Neural cell (in vitro differentiated cells): ENCODE results near the gene ULBP1. TPM values are rescaled to one million over a fixed set of nuclear protein-coding genes. Genes with fewer than 3 reads are reported as not detected.

ENCODE experiments used
- H2AFZ ChIP-seq: fragments of 200-600, 300-800 bp; sonication (generic), shearing (Covaris generic); 2 replicates; pipeline ENCODE4 v1.6.0; 2014; ENCODE audit warnings: low read depth, mild to moderate bottlenecking, antibody characterized with exemption, low read length, moderate library complexity
- H3F3A ChIP-seq: fragments of 200-600 bp; shearing (Covaris generic); 2 replicates; pipeline ENCODE4 v1.6.1; 2016; ENCODE audit warnings: mild to moderate bottlenecking, moderate library complexity, mixed read lengths, antibody characterized with exemption, low read length; ENCODE audit not compliant: insufficient read depth, poor library complexity, severe bottlenecking
- H3K27ac ChIP-seq: fragments of 200-600, 300-800 bp; sonication (generic), shearing (Covaris generic); 2 replicates; pipeline ENCODE4 v1.5.1; 2014; ENCODE audit warnings: mild to moderate bottlenecking, low read length, moderate library complexity
- H3K27me3 ChIP-seq: fragments of 300-800, 200-600 bp; sonication (generic), shearing (Covaris generic); 2 replicates; pipeline ENCODE4 v1.6.0; 2014; ENCODE audit warnings: mild to moderate bottlenecking, low read depth, low read length, moderate library complexity; ENCODE audit not compliant: insufficient read depth
- H3K36me3 ChIP-seq: fragments of 300-800, 200-600 bp; sonication (generic), shearing (Covaris generic); 2 replicates; pipeline ENCODE4 v1.5.1; 2014; ENCODE audit warnings: mild to moderate bottlenecking, antibody characterized with exemption, low read length, moderate library complexity; ENCODE audit not compliant: insufficient read depth
- H3K4me2 ChIP-seq: fragments of 300-800, 200-600 bp; sonication (generic), shearing (Covaris generic); 2 replicates; pipeline ENCODE4 v1.6.0; 2014; ENCODE audit warnings: mild to moderate bottlenecking, low read length
- H3K4me3 ChIP-seq: fragments of 300-800, 200-600 bp; sonication (generic), shearing (Covaris generic); 2 replicates; pipeline ENCODE4 v1.5.1; 2014; ENCODE audit warnings: mild to moderate bottlenecking, low read length, moderate library complexity
- H3K79me2 ChIP-seq: fragments of 200-600 bp; shearing (Covaris generic); replicated peaks from 2 replicates; pipeline ENCODE4 v1.6.0; 2014; ENCODE audit warnings: mild to moderate bottlenecking, low read length, moderate library complexity; ENCODE audit not compliant: insufficient read depth
- H3K9ac ChIP-seq: fragments of 300-800, 200-600 bp; sonication (generic), shearing (Covaris generic); 2 replicates; pipeline ENCODE4 v1.6.1; 2016; ENCODE audit warnings: mild to moderate bottlenecking, low read length, mixed read lengths
- H3K9me2 ChIP-seq: fragments of 200-600 bp; shearing (Covaris generic); 2 replicates; pipeline ENCODE4 v1.6.1; 2016; ENCODE audit warnings: mild to moderate bottlenecking, low read length, mixed read lengths; ENCODE audit not compliant: insufficient read depth
- H3K9me3 ChIP-seq: fragments of 200-600, 300-800 bp; sonication (generic), shearing (Covaris generic); 2 replicates; pipeline ENCODE4 v1.6.1; 2016; ENCODE audit warnings: mild to moderate bottlenecking, mixed run types, low read length, moderate library complexity, mixed read lengths
- H4K20me1 ChIP-seq: fragments of 200-600 bp; shearing (Covaris generic); 2 replicates; pipeline ENCODE4 v1.6.1; 2016; ENCODE audit warnings: mild to moderate bottlenecking, mixed run types; ENCODE audit not compliant: insufficient read depth
- EP300 ChIP-seq: fragments of 450-650 bp; conservative IDR thresholded peaks from 2 replicates; pipeline ENCODE4 v1.6.1; 2014; ENCODE audit warnings: antibody characterized with exemption, mild to moderate bottlenecking, moderate library complexity; ENCODE audit not compliant: poor library complexity, severe bottlenecking
- EZH2 ChIP-seq: fragments of 200-600, 300-800 bp; shearing (Covaris generic), sonication (generic); IDR thresholded peaks from 2 replicates; pipeline ENCODE4 v1.6.1; 2014; ENCODE audit warnings: antibody characterized with exemption, low read length, borderline replicate concordance, mild to moderate bottlenecking; ENCODE audit not compliant: insufficient read depth, poor library complexity, severe bottlenecking
- MXI1 ChIP-seq: fragments of 450-650 bp; conservative IDR thresholded peaks from 2 replicates; pipeline ENCODE4 v1.6.1; 2014; ENCODE audit warnings: antibody characterized with exemption, mild to moderate bottlenecking; ENCODE audit not compliant: poor library complexity, severe bottlenecking
- POLR2AphosphoS5 ChIP-seq: IDR thresholded peaks from 2 replicates; pipeline ENCODE4 v1.6.1; 2012
- RAD21 ChIP-seq: fragments of 450-650 bp; conservative IDR thresholded peaks from 2 replicates; pipeline ENCODE4 v1.6.1; 2014; ENCODE audit warnings: antibody characterized with exemption, mild to moderate bottlenecking, moderate library complexity
- SMC3 ChIP-seq: fragments of 450-650 bp; conservative IDR thresholded peaks from 2 replicates; pipeline ENCODE4 v1.6.1; 2014; ENCODE audit warnings: antibody characterized with exemption, mild to moderate bottlenecking, moderate library complexity; ENCODE audit not compliant: poor library complexity
- TAF1 ChIP-seq: IDR thresholded peaks from 2 replicates; pipeline ENCODE4 v1.6.1; 2012; ENCODE audit warnings: low read depth
- polyA plus RNA-seq: library from polyadenylated mRNA; depleted of rRNA; stranded (reverse); fragments of >200 nt; gene quantifications from 2 replicates; pipeline ENCODE4 v1.2.3, GENCODE V29; 2014
- TF ChIP-seq, protein P1 (sequence below): fragments of 450-650 bp; IDR thresholded peaks from 2 replicates; pipeline ENCODE4 v1.5.1; 2014; ENCODE audit warnings: antibody characterized with exemption, mild to moderate bottlenecking, moderate library complexity; ENCODE audit not compliant: poor library complexity, severe bottlenecking
- TF ChIP-seq, protein P2 (sequence below): IDR thresholded peaks from 2 replicates; pipeline ENCODE4 v1.6.1; 2012; ENCODE audit warnings: borderline replicate concordance

ULBP1 gene
- polyA plus RNA-seq, 1 donor from 2014 or later, result 0.22 TPM

DNA sequence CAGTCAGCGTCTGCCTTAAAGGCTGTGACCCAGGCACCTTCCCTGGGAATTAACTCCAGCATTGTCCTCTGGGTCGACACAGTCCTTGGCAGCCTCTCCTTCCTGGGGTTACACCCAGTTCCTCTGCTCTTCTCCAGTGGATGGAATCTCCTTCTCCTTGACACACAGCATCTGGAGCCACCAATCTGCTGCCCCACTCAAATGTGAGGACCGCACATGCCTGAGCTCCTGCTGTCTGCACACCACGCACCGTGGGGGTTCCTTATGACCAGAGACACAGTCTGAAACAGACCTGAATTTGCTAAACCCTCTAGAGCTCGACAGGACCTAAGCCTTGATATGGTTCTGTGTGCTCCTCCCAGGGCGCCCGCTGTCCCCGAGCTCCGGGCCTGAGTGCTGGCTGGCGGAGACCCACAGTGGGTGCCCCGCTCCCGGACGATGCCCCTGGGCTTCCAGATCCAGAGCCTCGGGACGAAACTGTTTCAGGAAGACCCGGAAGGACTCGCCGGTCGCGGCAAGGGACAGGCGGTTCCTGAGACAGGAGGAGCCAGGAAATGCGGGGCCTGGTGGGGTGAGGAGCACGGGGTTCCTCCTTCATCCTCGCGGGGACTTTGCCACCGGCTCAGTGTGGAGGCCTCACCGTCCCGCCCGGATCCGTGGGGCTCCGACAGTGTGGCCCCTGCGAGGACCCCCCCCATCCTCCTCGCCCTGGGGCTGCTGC is 38.3 kb upstream of the ULBP1 start:
- H3K4me2 ChIP-seq, result no peak overlapping the region
- no peak overlapping the region for H3K27ac ChIP-seq
- no peaks in the 10 kb centered on the region for H3K36me3 ChIP-seq
- H2AFZ ChIP-seq, result no peak overlapping the region
- H3K9me2 ChIP-seq, result no peaks in the 10 kb centered on the region
- peaks cover 85% of the 10 kb centered on the region for H3K27me3 ChIP-seq
- H3K9me3 ChIP-seq, result peaks cover 4% of the 10 kb centered on the region
- no peaks in the 10 kb centered on the region for H3F3A ChIP-seq
- H4K20me1 ChIP-seq, result no peaks in the 10 kb centered on the region
- H3K4me3 ChIP-seq, result peak overlapping the region; percentile 30
- H3K79me2 ChIP-seq, result no peaks in the 10 kb centered on the region
- no peak overlapping the region for H3K9ac ChIP-seq
- TF ChIP-seq SMC3 (no peak), RAD21 (no peak), MXI1 (no peak), TAF1 (no peak), EZH2 (no peak), POLR2AphosphoS5 (no peak), EP300 (no peak)
- TF ChIP-seq, protein P1, sequence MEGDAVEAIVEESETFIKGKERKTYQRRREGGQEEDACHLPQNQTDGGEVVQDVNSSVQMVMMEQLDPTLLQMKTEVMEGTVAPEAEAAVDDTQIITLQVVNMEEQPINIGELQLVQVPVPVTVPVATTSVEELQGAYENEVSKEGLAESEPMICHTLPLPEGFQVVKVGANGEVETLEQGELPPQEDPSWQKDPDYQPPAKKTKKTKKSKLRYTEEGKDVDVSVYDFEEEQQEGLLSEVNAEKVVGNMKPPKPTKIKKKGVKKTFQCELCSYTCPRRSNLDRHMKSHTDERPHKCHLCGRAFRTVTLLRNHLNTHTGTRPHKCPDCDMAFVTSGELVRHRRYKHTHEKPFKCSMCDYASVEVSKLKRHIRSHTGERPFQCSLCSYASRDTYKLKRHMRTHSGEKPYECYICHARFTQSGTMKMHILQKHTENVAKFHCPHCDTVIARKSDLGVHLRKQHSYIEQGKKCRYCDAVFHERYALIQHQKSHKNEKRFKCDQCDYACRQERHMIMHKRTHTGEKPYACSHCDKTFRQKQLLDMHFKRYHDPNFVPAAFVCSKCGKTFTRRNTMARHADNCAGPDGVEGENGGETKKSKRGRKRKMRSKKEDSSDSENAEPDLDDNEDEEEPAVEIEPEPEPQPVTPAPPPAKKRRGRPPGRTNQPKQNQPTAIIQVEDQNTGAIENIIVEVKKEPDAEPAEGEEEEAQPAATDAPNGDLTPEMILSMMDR, result no peak
- TF ChIP-seq, protein P2, sequence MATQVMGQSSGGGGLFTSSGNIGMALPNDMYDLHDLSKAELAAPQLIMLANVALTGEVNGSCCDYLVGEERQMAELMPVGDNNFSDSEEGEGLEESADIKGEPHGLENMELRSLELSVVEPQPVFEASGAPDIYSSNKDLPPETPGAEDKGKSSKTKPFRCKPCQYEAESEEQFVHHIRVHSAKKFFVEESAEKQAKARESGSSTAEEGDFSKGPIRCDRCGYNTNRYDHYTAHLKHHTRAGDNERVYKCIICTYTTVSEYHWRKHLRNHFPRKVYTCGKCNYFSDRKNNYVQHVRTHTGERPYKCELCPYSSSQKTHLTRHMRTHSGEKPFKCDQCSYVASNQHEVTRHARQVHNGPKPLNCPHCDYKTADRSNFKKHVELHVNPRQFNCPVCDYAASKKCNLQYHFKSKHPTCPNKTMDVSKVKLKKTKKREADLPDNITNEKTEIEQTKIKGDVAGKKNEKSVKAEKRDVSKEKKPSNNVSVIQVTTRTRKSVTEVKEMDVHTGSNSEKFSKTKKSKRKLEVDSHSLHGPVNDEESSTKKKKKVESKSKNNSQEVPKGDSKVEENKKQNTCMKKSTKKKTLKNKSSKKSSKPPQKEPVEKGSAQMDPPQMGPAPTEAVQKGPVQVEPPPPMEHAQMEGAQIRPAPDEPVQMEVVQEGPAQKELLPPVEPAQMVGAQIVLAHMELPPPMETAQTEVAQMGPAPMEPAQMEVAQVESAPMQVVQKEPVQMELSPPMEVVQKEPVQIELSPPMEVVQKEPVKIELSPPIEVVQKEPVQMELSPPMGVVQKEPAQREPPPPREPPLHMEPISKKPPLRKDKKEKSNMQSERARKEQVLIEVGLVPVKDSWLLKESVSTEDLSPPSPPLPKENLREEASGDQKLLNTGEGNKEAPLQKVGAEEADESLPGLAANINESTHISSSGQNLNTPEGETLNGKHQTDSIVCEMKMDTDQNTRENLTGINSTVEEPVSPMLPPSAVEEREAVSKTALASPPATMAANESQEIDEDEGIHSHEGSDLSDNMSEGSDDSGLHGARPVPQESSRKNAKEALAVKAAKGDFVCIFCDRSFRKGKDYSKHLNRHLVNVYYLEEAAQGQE, result no peak

DNA sequence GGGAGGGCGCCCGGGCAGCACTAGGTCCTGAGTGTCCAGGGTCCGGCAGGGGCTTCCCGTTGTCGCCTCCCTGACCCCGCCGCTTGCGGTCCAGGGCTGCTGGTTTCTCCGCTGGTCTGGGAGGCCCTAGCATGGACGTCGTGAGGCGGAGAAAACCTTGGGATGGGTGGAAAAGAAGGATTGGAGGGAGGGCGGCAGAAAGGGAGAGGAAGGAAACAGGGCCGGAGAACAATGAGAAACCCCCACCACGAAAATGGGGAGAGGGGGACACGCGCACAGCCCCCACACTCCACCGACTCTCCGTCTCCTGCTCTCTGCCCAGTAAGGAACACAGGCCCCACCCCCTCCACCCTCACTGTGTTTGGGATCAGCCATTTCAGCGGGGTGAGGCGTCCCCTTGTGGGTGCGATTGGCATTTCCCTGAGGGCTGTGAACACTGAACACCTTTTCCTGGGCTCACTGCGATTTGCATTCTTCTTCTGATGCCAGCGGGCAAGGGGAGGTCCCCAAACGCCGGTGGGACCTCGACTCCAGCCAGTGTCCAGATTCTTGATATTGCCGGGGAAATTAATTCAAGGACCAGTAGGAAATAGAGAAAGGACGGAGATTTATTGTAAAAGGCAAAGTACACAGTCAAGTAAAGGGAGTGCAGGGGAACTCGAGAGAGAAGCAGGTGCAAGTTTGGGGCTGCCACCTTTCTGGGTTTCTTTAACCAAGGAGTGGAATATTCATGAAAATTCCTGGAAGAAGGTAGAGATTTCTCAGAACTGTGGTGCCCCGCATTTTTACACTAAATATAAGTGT is 37.6 kb upstream of the ULBP1 start:
- no peak overlapping the region for H3K4me2 ChIP-seq
- no peaks in the 10 kb centered on the region for H3F3A ChIP-seq
- peaks cover 86% of the 10 kb centered on the region for H3K27me3 ChIP-seq
- H4K20me1 ChIP-seq, result no peaks in the 10 kb centered on the region
- no peaks in the 10 kb centered on the region for H3K36me3 ChIP-seq
- no peaks in the 10 kb centered on the region for H3K79me2 ChIP-seq
- no peak overlapping the region for H2AFZ ChIP-seq
- no peak overlapping the region for H3K9ac ChIP-seq
- peak overlapping the region; percentile 30 for H3K4me3 ChIP-seq
- H3K9me2 ChIP-seq, result no peaks in the 10 kb centered on the region
- TF ChIP-seq EZH2 (no peak), TAF1 (no peak), RAD21 (peak; percentile 45), EP300 (no peak), MXI1 (no peak), POLR2AphosphoS5 (no peak), SMC3 (peak; percentile 54)
- TF ChIP-seq, protein P1, result peak; percentile 60
- TF ChIP-seq, protein P2, result no peak
- H3K27ac ChIP-seq, result no peak overlapping the region
- H3K9me3 ChIP-seq, result peaks cover 4% of the 10 kb centered on the region
